SW 1271 (cell line): ENCODE measurements around the gene MCHR1.

Source experiments
- DNase-seq, 2 experiments: peaks; one replicate each; lab custom pipeline; 2025; lab: John Stamatoyannopoulos, UW

MCHR1 gene

DNA sequence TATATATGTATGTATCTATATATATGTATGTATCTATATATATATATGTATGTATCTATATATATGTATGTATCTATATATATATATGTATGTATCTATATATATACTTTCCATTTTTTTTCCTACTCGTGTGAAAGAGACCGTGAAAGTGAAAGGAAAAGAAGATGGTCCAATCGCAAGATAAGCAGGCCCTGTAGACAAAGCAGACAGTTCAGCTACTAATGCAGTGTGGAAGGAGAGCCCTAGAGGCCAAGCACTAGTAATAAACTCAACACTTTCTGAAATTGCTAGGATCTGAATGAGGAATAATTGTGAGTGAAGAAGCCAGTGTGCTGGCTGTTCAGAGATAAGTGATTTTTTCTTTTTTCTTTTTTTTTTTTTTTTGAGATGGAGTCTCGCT is 47.2 kb downstream of the MCHR1 start:
- no peak for DNase-seq

GRCh38 chr22:40727070-40727963 is 48.0 kb downstream of the MCHR1 start:
- no peak for DNase-seq

DNA sequence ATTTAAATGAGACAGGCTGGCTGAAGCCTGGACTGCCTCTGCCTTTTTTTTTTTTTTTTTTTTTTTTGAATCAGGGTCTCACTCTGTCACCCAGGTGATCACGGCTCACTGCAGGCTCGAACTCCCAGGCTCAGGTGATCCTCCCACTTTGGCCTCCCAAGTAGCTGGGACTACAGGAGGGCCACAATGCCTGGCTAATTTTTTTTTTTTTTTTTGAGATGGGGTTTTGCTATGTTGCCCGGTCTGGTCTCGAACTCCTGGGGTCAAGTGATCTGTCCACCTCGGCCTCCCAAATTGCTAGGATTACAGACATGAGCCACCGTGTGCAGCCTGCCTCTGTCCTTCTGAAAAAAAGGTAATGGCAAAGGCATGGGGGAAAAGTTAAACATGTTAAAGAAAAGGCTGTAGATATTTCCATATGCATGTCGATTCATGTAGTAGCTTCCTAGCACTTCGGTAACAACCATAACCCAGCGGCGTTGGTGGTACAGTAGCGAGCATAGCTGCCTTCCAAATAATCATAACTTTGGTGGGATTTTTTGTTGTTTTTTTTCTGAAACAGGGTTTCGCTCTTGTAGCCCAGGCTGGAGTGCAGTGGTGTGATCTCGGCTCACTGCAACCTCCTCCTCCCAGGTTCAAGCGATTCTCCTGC is 48.8 kb downstream of the MCHR1 start:
- DNase-seq, result no peak

- DNase-seq, result no peak
These were observed 49.5 kb downstream of the MCHR1 start for GRCh38 chr22:40728731-40729189.

DNA sequence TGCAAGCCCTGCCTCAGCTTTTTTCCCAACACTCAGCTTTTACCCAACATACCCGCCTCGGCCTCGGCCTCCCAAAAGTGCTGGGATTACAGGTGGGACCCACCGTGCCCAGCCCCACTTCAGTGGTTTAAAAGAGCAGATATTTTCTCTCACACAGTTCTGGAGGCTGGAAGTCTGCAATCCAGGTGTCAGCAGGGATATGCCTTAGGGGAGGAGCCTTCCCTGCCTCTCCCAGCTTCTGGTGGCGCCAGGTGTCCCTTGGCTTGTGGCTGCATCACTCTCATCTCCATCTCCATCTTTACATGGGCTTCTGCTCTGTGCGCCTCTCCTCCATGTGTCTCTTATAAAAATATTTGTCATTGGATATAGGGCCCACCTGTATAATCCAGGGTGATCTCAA is 50.0 kb downstream of the MCHR1 start:
- DNase-seq, result no peak
